H1 (cell line): ENCODE data around the gene FUBP3. TPM values are rescaled to one million over a fixed set of nuclear protein-coding genes. Genes with fewer than 3 reads are reported as not detected.

Experiments
- ATF3 ChIP-seq: IDR thresholded peaks from 2 replicates; pipeline ENCODE4 v1.6.1; 2011; ENCODE audit warnings: low read depth, mild to moderate bottlenecking, low read length; ENCODE audit not compliant: insufficient read depth
- CBX8 ChIP-seq: fragments of 300-800, 300-1000 bp; sonication (generic); IDR thresholded peaks from 2 replicates; pipeline ENCODE4 v1.7.1; 2016; ENCODE audit warnings: low read depth, low read length, borderline replicate concordance
- E2F6 ChIP-seq: IDR thresholded peaks from 2 replicates; pipeline ENCODE4 v1.6.1; 2012; ENCODE audit warnings: inconsistent platforms
- EP300 ChIP-seq, 2 experiments: IDR thresholded peaks; 1 replicate in 1 of 2; 2 replicates in 1 of 2; pipeline ENCODE4 v1.6.1; 2011 to 2012; ENCODE audit warnings: low read depth in 2 of 2, low read length in 2 of 2, mild to moderate bottlenecking in 2 of 2, borderline replicate concordance in 1 of 2, inconsistent platforms in 1 of 2, moderate library complexity in 1 of 2
- FOSL1 ChIP-seq: IDR thresholded peaks from 2 replicates; pipeline ENCODE4 v1.6.1; 2011; ENCODE audit warnings: mild to moderate bottlenecking, low read depth, low read length, moderate library complexity; ENCODE audit not compliant: insufficient read depth
- GABPA ChIP-seq: IDR thresholded peaks from 2 replicates; pipeline ENCODE4 v1.6.1; 2011; ENCODE audit warnings: mild to moderate bottlenecking, low read length, moderate library complexity, borderline replicate concordance; ENCODE audit not compliant: insufficient read depth
- JUND ChIP-seq: IDR thresholded peaks from 2 replicates; pipeline ENCODE4 v1.6.1; 2011; ENCODE audit warnings: mild to moderate bottlenecking, improper control_type of control experiment, low read length
- KDM1A ChIP-seq: fragments of 200-600, 300-600 bp; sonication (generic); IDR thresholded peaks from 2 replicates; pipeline ENCODE4 v1.7.1; 2016; ENCODE audit warnings: mild to moderate bottlenecking, low read length, borderline replicate concordance
- KDM4A ChIP-seq: IDR thresholded peaks from one replicate; pipeline ENCODE4 v1.7.1; 2012; ENCODE audit warnings: low read depth, mild to moderate bottlenecking, moderate library complexity, low read length, inconsistent platforms; ENCODE audit not compliant: severe bottlenecking
- MAFK ChIP-seq: IDR thresholded peaks from 2 replicates; pipeline ENCODE4 v1.6.1; 2012; ENCODE audit warnings: low read depth, mild to moderate bottlenecking, improper control_type of control experiment, low read length
- RAD21 ChIP-seq, 2 experiments: IDR thresholded peaks in 1 of 2; conservative IDR thresholded peaks in 1 of 2; 2 replicates each; pipeline ENCODE4 v1.6.1; 2011; ENCODE audit warnings: low read depth in 2 of 2, low read length in 2 of 2, improper control_type of control experiment in 1 of 2, inconsistent platforms in 1 of 2, mild to moderate bottlenecking in 1 of 2, moderate library complexity in 1 of 2
- SIRT6 ChIP-seq: IDR thresholded peaks from one replicate; pipeline ENCODE4 v1.7.1; 2012; ENCODE audit warnings: low read length, inconsistent platforms
- SIX5 ChIP-seq: IDR thresholded peaks from 2 replicates; pipeline ENCODE4 v1.6.1; 2011; ENCODE audit warnings: mild to moderate bottlenecking, low read depth, low read length
- SP1 ChIP-seq: IDR thresholded peaks from 2 replicates; pipeline ENCODE4 v1.6.1; 2011; ENCODE audit warnings: low read depth, low read length
- USF2 ChIP-seq: IDR thresholded peaks from 2 replicates; pipeline ENCODE4 v1.6.1; 2011; ENCODE audit warnings: low read length, improper control_type of control experiment
- ZNF274 ChIP-seq: IDR thresholded peaks from 2 replicates; pipeline ENCODE4 v1.7.0; 2012; ENCODE audit warnings: low read length, borderline replicate concordance; ENCODE audit errors: extremely low read depth
- polyA plus RNA-seq, 7 experiments: library from polyadenylated mRNA; depleted of rRNA in 3 of 7; stranded (reverse) in 5 of 7; unstranded in 2 of 7; fragments of >200 nt in 5 of 7; fragments of 200-250 nt in 2 of 7; gene quantifications; 1 replicate in 5 of 7; 2 replicates in 1 of 7; 4 replicates in 1 of 7; pipeline versions ENCODE4 v1.2.1 to v1.2.3, GENCODE V29; 2011 to 2013; ENCODE audit warnings: missing spikeins in 2 of 7, mixed read lengths in 2 of 7
- total RNA-seq: library from RNA; stranded (reverse); fragmentation: NEBNext Ultra II Directional; extraction: Animal tissue kit (Norgen Biotek cat#: 25700); gene quantifications from 2 replicates; pipeline ENCODE4 v1.2.1, GENCODE V29; 2021

The FUBP3 gene
- total and polyA plus RNA-seq, 2 of the 8 experiments (the other 6 are each of a cell fraction or from before 2014, with no cell fraction given): 23.7 to 76.4 TPM

- TF ChIP-seq KDM1A: no peak
- no peak for TF ChIP-seq FOSL1
- no peak for TF ChIP-seq SIX5
- no peak for TF ChIP-seq SP1
- no peak for TF ChIP-seq JUND
- TF ChIP-seq MAFK: no peak
- no peak for TF ChIP-seq RAD21 (IDR thresholded peaks at IDR 0.05 in 1 of 2, conservative IDR thresholded peaks at IDR 0.05 in 1 of 2; ENCODE audit: low read depth in 2 of 2, low read length in 2 of 2)
- no peak for TF ChIP-seq USF2
- TF ChIP-seq GABPA: no peak
- TF ChIP-seq KDM4A: peak; percentile 9
- TF ChIP-seq ATF3: no peak
- TF ChIP-seq SIRT6: no peak
- TF ChIP-seq ZNF274: no peak
- 0 out of 2 replicates have a peak, but pooled peaks have one; percentile 26 for TF ChIP-seq E2F6
- no peak for TF ChIP-seq CBX8
- no peak for TF ChIP-seq EP300 (IDR thresholded peaks at IDR 0.05; ENCODE audit: borderline replicate concordance in 1 of 2, low read depth in 2 of 2, low read length in 2 of 2)
Measured at GRCh38 chr9:130665431-130666392, 86.3 kb downstream of the FUBP3 start (continued).
